GM19023 (cell line): ENCODE results near the gene USP40.

Source experiments
- ATAC-seq: cut with Tn5 transposase; IDR thresholded peaks from one replicate; pipeline ENCODE4 v1.9.1; 2021; ENCODE audit warnings: mild to moderate bottlenecking, moderate library complexity; ENCODE audit not compliant: unreplicated experiment

Gene USP40

DNA sequence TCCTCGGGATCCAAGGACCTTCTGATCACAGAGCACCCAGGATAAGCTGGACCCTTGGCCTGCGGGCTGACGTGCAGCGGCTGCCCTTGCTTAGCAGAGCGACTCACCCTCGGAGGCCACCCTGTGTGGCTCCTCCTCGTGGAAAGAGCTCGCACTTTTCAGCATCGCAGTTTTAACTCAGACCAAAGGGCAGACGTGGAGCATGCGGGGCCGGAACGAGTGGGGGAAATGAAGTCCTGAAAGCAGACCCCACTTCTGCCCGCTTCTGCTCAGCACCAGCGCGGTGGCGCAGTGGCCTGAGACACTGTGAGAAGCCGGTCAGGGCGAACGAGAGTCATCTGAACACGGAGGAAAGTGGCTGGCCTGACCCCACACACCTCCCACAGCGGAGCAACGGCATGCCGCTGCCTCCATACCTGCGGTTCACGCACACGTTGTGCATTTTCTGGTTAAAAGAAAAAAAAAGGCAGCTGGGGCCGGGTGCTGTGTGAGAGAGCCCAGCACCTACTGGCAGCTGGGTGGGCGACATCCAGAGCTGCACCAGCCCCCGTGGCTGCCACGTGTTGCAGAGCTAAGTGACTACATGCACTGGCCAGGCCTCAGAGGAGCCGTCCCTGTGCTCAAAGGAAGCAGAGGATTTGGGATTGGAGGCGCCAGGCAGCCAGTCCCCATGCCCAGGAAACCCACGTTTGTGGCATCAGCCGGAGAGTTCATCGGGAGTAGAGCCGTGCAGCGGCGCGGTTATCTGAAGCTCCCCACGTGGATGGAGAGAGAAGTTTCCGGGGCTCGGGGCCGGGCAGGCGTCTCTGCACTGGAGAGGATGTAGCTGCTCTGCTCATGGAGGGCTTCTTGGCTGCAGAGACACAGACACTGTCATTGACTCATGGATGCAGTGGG lies 89.7 kb downstream of the USP40 start:
- no peak for ATAC-seq

DNA sequence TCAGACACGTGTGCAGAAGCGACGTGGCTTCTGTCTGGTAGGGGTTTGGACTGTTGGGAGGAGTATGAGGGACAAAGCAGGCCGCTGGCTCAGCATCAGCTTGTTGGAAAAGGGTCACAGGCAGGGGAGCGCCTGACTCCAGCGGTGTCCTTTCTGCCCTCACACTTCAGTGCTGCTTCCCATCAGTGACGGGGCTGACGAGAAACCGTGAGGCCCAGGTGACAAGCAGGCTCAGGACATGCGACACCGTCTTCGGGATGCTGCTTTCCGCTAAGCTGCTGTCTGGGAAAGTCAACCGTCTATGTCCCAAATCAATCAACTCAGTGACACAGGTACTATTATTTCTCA lies 90.5 kb downstream of the USP40 start:
- no peak for ATAC-seq

DNA sequence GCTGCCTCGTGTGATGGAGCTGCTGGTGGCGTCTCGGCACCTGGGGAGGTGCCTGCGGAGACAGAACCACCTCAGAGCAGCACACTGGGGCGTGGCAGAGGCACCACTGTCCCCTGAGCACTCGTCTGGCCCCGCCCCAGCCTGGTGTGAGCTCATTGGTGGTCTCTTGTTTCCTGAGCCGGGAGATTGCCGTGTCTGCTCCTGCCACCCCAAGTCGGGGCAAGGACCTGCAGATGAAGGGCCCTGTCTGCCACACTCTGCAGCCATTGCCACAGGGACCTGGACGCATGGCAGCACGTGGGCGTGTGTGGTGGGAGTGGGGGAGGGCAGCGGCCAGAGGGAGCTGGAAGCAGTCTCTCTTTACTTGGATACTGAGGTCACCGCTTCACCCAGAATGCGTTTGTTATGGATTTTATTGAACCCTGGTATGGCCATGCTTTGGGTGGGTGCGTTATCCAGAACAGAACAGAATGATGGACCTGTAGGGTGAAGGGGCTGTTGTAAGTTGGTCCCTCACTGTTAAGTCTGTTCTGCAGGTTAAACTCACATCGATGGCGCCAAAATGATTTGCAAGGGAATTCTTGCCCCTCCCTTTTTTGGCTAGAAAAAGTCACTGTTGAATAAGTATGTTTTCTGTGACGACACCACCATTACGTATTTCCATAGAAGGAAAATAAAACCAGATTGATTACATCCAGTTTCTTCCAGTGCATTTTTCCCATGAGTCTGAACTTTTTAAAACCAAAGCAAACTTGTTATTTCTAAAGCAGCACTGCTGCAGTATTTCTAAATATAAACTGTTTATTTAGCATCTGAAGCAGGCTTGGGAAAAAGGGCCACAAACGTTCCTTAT lies 92.0 kb downstream of the USP40 start:
- no peak for ATAC-seq

GRCh38 chr2:233473878-233474277 lies 92.7 kb downstream of the USP40 start:
- ATAC-seq = no peak

DNA sequence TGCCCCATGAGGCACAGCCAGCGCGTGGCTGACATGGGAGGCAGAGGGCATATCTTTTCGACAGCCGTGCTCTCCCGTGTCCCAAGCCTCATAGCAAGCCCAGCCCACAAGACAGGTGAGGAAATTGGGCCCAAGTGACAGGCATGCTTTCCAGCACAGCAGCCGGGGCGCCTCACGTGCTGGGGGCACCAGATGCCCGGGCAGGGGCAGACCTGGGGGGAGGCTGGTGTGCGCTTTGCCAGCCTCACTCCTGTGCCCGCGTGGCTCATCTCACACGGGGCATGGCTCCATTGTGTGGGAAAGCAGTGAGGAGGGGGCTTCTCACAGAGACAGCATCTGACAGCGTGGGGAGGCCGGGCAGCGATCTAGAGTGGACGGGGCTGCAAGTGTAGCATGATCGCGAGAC lies 93.2 kb downstream of the USP40 start:
- no peak for ATAC-seq

DNA sequence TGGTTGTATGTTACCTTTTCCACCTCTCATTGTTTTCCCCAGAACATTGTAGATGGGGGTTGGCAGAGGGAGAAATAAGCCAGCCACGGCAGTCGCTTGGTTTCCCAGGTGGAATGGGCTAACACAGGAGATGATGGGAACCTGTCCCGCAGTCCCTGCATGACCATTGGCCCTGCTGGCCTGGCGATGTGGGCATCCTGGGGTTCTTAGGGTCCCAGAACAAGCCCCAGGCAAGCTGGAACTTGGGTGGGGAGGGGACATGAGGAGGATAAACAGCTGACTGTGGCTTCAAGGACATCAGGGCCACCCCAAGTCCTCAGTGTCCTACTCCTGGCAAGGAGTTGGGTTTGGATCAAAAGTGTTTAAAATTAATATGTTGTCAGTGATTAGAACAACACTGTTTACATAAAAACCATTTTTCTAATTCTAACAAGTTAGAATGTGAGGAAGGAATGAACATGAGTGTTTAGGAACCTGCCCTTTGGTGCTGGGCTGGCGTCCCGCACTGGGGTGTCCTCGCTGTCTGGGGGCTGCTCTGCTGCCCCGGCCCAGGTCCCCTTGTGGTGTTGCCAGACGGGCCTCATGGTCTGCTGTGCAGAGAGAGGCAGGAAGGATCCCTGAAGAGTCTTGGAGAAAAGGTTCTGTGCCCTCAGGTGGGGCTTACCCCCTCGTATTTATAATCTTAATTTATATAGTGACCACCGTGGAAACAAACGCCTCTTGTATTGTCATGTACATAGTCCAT lies 95.1 kb downstream of the USP40 start:
- no peak for ATAC-seq

DNA sequence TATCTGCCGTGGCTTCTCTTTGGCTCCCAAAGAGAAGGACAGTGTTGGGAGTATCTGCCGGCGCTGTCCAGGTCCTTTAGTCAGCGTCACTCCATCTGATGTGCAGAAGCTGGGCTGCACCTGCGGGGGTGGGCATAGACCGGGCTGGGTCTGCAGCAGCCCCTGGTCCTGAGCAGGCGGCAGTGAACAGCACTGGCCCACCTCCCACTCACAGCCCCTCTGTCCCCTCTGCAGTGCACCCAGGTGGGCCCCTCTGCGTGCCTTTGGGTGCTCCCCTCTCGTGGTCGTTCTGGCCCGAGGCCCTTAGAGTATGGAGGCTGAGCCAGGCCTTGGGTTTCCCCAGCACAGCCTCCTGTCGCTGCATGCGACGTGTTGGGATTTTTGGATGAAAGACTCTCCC lies 95.7 kb downstream of the USP40 start:
- no peak for ATAC-seq

DNA sequence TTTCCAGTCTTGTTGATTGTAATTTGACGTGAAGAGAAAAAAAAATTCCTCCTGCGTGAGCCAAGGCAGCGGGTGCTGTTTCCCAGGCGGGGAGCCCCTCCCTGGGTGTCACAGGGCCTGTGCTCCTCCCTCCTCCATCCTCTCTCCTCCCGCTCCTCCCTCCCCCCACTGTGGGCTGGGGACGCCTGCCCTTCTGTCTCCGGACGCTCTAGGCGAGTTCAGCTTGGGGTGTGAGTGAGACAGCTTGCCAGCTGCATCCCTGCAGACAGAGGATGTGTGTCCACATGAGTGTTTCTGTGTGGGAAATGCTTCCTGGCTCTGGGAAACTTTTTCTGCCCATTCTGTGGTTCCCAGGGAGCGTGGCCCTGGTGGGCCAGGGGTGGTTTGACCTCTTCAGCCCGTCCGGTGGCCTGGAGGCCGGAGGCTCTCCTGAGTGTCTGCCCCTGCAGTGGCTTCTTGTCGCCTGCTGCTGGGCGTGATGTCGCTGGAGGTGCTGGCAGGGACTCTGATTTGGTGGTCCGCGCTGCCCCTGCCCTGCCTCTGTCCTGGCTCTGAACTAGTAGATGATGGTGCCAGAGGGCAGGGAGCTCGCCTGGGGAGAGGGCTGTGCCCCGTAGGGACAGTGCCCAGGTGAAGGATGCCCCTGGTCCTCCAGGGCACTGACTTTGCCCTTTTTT lies 96.4 kb downstream of the USP40 start:
- no peak for ATAC-seq

GRCh38 chr2:233469261-233470010 lies 97.1 kb downstream of the USP40 start:
- ATAC-seq = no peak

- no peak for ATAC-seq
Observed at GRCh38 chr2:233468741-233469110, 97.9 kb downstream of the USP40 start.

DNA sequence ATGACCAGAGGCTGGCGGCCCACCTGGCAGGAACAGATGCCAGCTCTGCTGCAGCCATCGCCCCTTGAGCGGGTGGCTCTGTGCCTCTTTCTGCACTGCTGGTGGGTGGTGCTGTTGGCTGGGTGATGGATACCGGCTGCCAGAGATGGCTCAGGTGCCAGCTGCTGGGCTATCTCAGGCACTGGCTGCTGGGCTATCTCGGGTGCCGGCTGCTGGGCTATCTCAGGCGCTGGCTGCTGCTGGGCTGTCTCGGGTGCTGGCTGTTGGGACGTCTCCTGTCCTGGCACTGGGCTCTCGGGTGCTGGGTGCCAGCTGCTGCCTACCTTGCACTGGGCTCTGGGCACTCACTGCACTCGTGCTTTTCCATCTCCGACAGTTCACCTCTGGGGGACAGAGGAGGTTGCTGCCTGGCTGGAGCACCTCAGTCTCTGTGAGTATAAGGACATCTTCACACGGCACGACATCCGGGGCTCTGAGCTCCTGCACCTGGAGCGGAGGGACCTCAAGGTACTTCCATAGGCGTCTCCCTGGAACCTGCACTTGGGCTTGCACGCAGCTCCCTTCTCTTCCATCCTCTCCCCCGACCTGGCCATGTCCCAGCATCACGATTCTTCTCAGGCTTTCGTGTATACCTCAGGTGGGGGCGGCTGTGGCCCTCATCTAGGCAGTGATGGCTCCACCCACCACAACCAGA lies 98.4 kb downstream of the USP40 start:
- no peak for ATAC-seq

DNA sequence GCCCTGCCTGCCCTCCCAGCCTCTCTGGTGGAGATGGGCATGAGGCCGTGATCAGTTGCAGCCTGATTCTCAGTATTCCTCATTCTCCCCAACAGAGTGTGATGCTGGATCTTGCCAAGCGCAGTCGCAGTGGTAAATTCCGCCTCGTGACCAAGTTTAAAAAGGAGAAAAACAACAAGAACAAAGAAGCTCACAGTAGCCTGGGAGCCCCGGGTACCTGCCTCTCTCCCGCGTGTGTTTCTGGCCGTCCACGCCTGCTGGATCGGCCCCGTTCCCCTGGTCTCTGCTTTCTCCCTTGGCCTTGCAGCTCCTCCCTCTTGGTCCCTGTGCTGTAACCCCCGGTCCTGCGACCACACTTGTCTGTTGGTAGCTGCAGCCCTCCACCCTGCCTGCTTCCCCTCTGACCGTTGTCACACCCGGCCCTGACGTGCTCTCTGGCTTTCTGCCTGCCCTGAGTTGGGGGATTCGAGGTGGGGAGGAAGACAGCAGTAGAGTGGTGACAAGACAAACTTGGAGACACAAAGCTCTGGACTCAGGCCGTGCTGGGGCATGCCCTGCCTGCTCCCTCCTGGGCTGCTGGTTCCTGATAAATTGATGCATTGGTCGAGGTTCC lies 99.5 kb downstream of the USP40 start:
- no peak for ATAC-seq

GRCh38 chr2:233464531-233465240 lies 101.9 kb downstream of the USP40 start:
- no peak for ATAC-seq

DNA sequence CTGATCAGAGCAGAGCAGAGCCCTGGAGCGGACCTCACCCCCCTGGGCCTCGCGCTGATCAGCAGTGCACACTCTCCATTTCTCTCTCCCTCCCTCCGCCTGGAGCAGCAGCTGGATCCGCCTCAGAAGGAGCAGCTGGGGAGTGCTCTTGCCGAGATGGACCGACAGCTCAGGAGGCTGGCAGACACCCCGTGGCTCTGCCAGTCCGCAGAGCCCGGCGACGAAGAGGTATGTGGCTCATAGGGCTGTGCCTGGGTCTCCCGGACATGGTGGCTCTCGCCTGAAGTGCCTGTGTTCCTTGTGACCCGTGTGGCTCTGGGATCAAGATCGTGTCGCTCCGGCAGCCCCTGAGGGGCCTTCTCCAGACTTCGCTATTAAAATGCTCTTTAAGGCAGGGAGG lies 102.5 kb downstream of the USP40 start:
- ATAC-seq = no peak

- ATAC-seq = no peak
Observed at GRCh38 chr2:233463586-233463985, 103.0 kb downstream of the USP40 start.

GRCh38 chr2:233462826-233463470 lies 103.6 kb downstream of the USP40 start:
- ATAC-seq = no peak

- no peak for ATAC-seq
Observed at GRCh38 chr2:233462202-233462785, 104.3 kb downstream of the USP40 start.

GRCh38 chr2:233461481-233461891 lies 105.1 kb downstream of the USP40 start:
- ATAC-seq = no peak
